ENCODE results near the gene CD300LF. TPM values are rescaled to one million over a fixed set of nuclear protein-coding genes. Genes with fewer than 3 reads are reported as not detected.

The CD300LF gene
- total and polyA plus RNA-seq, 2 experiments from 2014 or later, result not detected

- TF ChIP-seq ZNF462 (CRISPR knock-in tag; IDR thresholded peaks at IDR 0.05), result no peak
- no peak for TF ChIP-seq ZNF114 (CRISPR knock-in tag; IDR thresholded peaks at IDR 0.05)
- TF ChIP-seq ZNF331 (CRISPR knock-in tag; IDR thresholded peaks at IDR 0.05; ENCODE audit: low read depth), result no peak
- TF ChIP-seq REST (IDR thresholded peaks at IDR 0.05; ENCODE audit: unreplicated experiment), result no peak
- no peak for TF ChIP-seq EZH2 (IDR thresholded peaks at IDR 0.05; ENCODE audit: low read depth, unreplicated experiment)
- TF ChIP-seq STAT1 (IDR thresholded peaks at IDR 0.05; ENCODE audit: unreplicated experiment), result no peak
- no peak for TF ChIP-seq NANOG (IDR thresholded peaks at IDR 0.05; ENCODE audit: borderline replicate concordance)
Observed at GRCh38 chr17:74733365-74734122, 20.8 kb upstream of the CD300LF start (continued).

Measured in GM23338 (cell line).